ENCODE data around the gene IGFL1. TPM values are rescaled to one million over a fixed set of nuclear protein-coding genes. Genes with fewer than 3 reads are reported as not detected.
"Not testable (repeated sequence)": the region's sequence is repeated elsewhere in the genome, so short reads cannot be mapped to it uniquely, and the experiment has no call there.

IGFL1 gene
- total RNA-seq, 4 donors from 2014 or later: not detected

- H3K4me3 ChIP-seq: no peak overlapping the region
- no peaks in the 10 kb centered on the region for H3K27me3 ChIP-seq
- no peak for TF ChIP-seq CTCF (IDR thresholded peaks at IDR 0.05)
- no peak for TF ChIP-seq POLR2A (IDR thresholded peaks at IDR 0.05)
- H3K4me1 ChIP-seq: no peaks in the 10 kb centered on the region
- no peaks in the 10 kb centered on the region for H3K36me3 ChIP-seq
- H3K9me3 ChIP-seq: no peaks in the 10 kb centered on the region
- H3K27ac ChIP-seq: no peak overlapping the region
- no peak for DNase-seq
These were observed 35.9 kb upstream of the IGFL1 start for GRCh38 chr19:46193678-46194077.

DNA sequence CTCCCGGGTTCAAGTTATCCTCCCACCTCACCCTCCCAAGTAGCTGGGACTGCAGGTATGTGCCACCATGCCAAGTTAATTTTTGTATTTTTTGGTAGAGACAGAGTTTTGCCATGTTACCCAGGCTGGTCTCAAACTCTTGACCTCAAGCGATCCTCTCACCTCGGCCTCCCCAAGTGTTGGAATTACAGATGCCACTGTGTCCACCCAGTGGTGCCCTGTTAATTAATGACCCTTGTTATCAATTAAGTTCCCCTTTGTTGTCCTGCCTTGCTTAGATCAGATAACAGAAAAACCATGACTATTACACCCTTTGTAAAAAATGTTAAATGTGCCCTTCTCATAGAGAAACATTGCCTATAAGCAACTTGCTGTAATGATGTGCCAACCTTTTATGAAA, 34.4 kb upstream of the IGFL1 start:
- Histone ChIP-seq H3K9me3 (no peaks in the 10 kb centered on the region), H3K27me3 (no peaks in the 10 kb centered on the region), H3K4me3 (no peak overlapping the region), H3K36me3 (no peaks in the 10 kb centered on the region), H3K27ac (no peak overlapping the region), H3K4me1 (no peaks in the 10 kb centered on the region)
- TF ChIP-seq POLR2A (IDR thresholded peaks at IDR 0.05) (no peak), CTCF (IDR thresholded peaks at IDR 0.05) (no peak)
- DNase-seq: no peak

- H3K4me1 ChIP-seq, H3K27me3 ChIP-seq, H3K9me3 ChIP-seq, H3K27ac ChIP-seq, H3K36me3 ChIP-seq, H3K4me3 ChIP-seq, DNase-seq: not testable (repeated sequence)
These were observed 33.6 kb upstream of the IGFL1 start for GRCh38 chr19:46195919-46196318.

- no peak for TF ChIP-seq CTCF (IDR thresholded peaks at IDR 0.05)
- TF ChIP-seq POLR2A (IDR thresholded peaks at IDR 0.05): no peak
- Histone ChIP-seq H3K4me3 (no peak overlapping the region), H3K36me3 (no peaks in the 10 kb centered on the region), H3K4me1 (no peaks in the 10 kb centered on the region), H3K27ac (no peak overlapping the region), H3K27me3 (no peaks in the 10 kb centered on the region), H3K9me3 (no peaks in the 10 kb centered on the region)
- no peak for DNase-seq
These were observed 33.0 kb upstream of the IGFL1 start for GRCh38 chr19:46196410-46197124.

DNA sequence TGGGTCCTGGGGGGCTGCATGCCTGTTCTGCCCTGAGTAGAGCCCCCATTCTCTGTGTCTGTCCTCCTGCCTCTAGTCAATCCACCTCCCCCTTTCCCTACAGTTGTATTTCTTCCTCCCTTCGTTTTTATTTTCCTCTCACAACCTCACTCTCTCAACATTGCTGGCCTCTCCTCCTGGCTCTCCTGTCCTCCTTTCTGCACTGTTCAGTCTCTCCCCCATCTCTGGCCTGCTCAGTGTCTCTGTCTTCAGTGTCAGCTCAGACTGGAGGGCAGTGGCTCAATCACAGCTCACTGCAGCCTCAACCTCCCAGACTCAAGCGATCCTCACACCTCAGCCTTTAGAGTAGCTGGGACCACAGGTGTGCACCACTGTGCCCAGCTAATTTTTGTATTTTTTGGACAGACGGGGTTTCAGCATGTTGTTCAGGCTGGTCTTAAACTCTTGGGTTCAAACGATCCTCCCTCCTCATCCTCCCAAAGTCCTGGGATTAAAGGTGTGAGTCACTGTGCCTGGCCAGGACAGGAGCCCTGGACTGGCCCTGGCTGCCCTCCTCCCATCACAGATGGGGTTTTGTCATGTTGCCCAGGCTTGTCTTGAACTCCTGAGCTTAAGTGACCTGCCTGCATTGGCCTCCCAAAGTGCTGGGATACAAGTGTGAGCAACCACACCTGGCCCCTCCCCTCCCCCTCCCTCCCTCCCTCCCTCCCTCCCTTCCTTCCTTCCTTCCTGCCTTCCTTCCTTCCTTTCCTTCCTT, 32.0 kb upstream of the IGFL1 start:
- Histone ChIP-seq H3K27me3 (no peaks in the 10 kb centered on the region), H3K9me3 (no peaks in the 10 kb centered on the region), H3K4me1 (no peaks in the 10 kb centered on the region), H3K4me3 (no peak overlapping the region), H3K36me3 (no peaks in the 10 kb centered on the region), H3K27ac (no peak overlapping the region)
- no peak for TF ChIP-seq POLR2A (IDR thresholded peaks at IDR 0.05)
- no peak for TF ChIP-seq CTCF (IDR thresholded peaks at IDR 0.05)
- DNase-seq: no peak

GRCh38 chr19:46198756-46199155, 30.8 kb upstream of the IGFL1 start:
- Histone ChIP-seq H3K9me3 (no peaks in the 10 kb centered on the region), H3K4me1 (no peaks in the 10 kb centered on the region), H3K4me3 (no peak overlapping the region), H3K27ac (no peak overlapping the region), H3K27me3 (no peaks in the 10 kb centered on the region), H3K36me3 (no peaks in the 10 kb centered on the region)
- no peak for DNase-seq
- no peak for TF ChIP-seq POLR2A (IDR thresholded peaks at IDR 0.05)
- no peak for TF ChIP-seq CTCF (IDR thresholded peaks at IDR 0.05)

Measured in Peyer's patch (tissue), 4 donors.